ENCODE data around the gene SCARB1. TPM values are rescaled to one million over a fixed set of nuclear protein-coding genes. Genes with fewer than 3 reads are reported as not detected.
A peak's percentile ranks its signal among the peaks of the same experiment; 100 is the strongest.

Gene SCARB1
- total RNA-seq, 1 donor from 2014 or later = 44.5 TPM

- Mint-ChIP-seq H3K27me3 (ENCODE audit: low read depth, unreplicated experiment) (peaks cover 7% of the 10 kb centered on the region), H3K4me3 (ENCODE audit: unreplicated experiment) (no peak overlapping the region), H3K27ac (ENCODE audit: unreplicated experiment) (no peak overlapping the region), H3K9me3 (ENCODE audit: unreplicated experiment) (peaks cover 4% of the 10 kb centered on the region), H3K4me1 (ENCODE audit: low read depth, unreplicated experiment) (peaks cover 7% of the 10 kb centered on the region), H3K36me3 (ENCODE audit: low read depth, unreplicated experiment) (peaks cover 4% of the 10 kb centered on the region)
- peak; percentile 20 for TF ChIP-seq CTCF (IDR thresholded peaks at IDR 0.05; ENCODE audit: insufficient read depth, low read depth, low read length)
- no peak for TF ChIP-seq EZH2 (IDR thresholded peaks at IDR 0.05; ENCODE audit: insufficient read depth, low read length)
- H3K9me3 ChIP-seq (ENCODE audit: insufficient read depth, low read depth, low read length) = no peaks in the 10 kb centered on the region
- FAIRE-seq (no peak), DNase-seq (ENCODE audit: low read depth) (peak; percentile 99)
- H4K20me1 ChIP-seq (ENCODE audit: insufficient read depth, low read length) = no peaks in the 10 kb centered on the region
- H3K79me2 ChIP-seq (ENCODE audit: insufficient read depth, low read length) = no peaks in the 10 kb centered on the region
- H3K27ac ChIP-seq (ENCODE audit: low read depth, low read length) = peak overlapping the region; percentile 75
- H3K4me3 ChIP-seq (ENCODE audit: insufficient read depth, low read depth, low read length) = peak overlapping the region; percentile 47
- peak overlapping the region; percentile 16 for H2AFZ ChIP-seq (ENCODE audit: low read depth, low read length)
- peak overlapping the region; percentile 81 for H3K4me2 ChIP-seq (ENCODE audit: low read length)
- H3K9ac ChIP-seq (ENCODE audit: low read length) = peak overlapping the region; percentile 65
- H3K4me1 ChIP-seq (ENCODE audit: insufficient read depth, low read length) = peaks cover 22% of the 10 kb centered on the region
- H3K36me3 ChIP-seq (ENCODE audit: insufficient read depth, low read length) = no peaks in the 10 kb centered on the region
- no peaks in the 10 kb centered on the region for H3K27me3 ChIP-seq (ENCODE audit: insufficient read depth, low read length)
Observed at GRCh38 chr12:124774462-124775167, 89.0 kb downstream of the SCARB1 start.

DNA sequence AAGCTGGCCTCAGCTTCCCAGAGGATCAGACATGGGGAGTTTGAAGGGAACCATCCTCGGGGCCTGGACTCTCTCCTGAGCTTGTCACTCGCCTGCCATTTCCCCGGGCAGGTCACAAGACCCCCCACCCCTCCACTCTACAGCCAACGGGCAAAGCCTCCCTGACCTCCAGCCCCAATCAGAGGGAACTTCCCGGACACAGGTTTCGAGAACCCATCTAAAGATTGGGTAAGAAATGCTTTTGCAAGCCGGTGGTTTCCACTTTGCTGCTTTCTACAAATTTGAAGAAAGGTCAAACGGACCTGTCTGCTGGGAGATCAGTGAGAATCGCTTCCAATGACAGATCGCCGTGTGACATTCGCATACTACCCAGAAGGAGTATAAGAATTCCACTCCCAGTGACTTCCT lies 89.6 kb downstream of the SCARB1 start:
- Mint-ChIP-seq H3K27me3 (ENCODE audit: low read depth, unreplicated experiment) (peaks cover 7% of the 10 kb centered on the region), H3K4me1 (ENCODE audit: low read depth, unreplicated experiment) (peaks cover 7% of the 10 kb centered on the region), H3K36me3 (ENCODE audit: low read depth, unreplicated experiment) (peaks cover 4% of the 10 kb centered on the region), H3K27ac (ENCODE audit: unreplicated experiment) (no peak overlapping the region), H3K4me3 (ENCODE audit: unreplicated experiment) (peak overlapping the region; percentile 50), H3K9me3 (ENCODE audit: unreplicated experiment) (peaks cover 4% of the 10 kb centered on the region)
- DNase-seq (ENCODE audit: low read depth) (no peak), FAIRE-seq (no peak)
- H3K79me2 ChIP-seq (ENCODE audit: insufficient read depth, low read length) = no peaks in the 10 kb centered on the region
- H3K4me1 ChIP-seq (ENCODE audit: insufficient read depth, low read length) = peaks cover 24% of the 10 kb centered on the region
- no peaks in the 10 kb centered on the region for H3K36me3 ChIP-seq (ENCODE audit: insufficient read depth, low read length)
- H3K27me3 ChIP-seq (ENCODE audit: insufficient read depth, low read length) = no peaks in the 10 kb centered on the region
- peak overlapping the region; percentile 81 for H3K4me2 ChIP-seq (ENCODE audit: low read length)
- peak overlapping the region; percentile 75 for H3K27ac ChIP-seq (ENCODE audit: low read depth, low read length)
- no peaks in the 10 kb centered on the region for H3K9me3 ChIP-seq (ENCODE audit: insufficient read depth, low read depth, low read length)
- H3K4me3 ChIP-seq (ENCODE audit: insufficient read depth, low read depth, low read length) = peak overlapping the region; percentile 47
- H2AFZ ChIP-seq (ENCODE audit: low read depth, low read length) = no peak overlapping the region
- TF ChIP-seq EZH2 (IDR thresholded peaks at IDR 0.05; ENCODE audit: insufficient read depth, low read length) = no peak
- no peak for TF ChIP-seq CTCF (IDR thresholded peaks at IDR 0.05; ENCODE audit: insufficient read depth, low read depth, low read length)
- no peaks in the 10 kb centered on the region for H4K20me1 ChIP-seq (ENCODE audit: insufficient read depth, low read length)
- H3K9ac ChIP-seq (ENCODE audit: low read length) = peak overlapping the region; percentile 65

Measured in astrocyte (in vitro differentiated cells and primary cell).